ENCODE results near the gene NOPCHAP1. TPM values are rescaled to one million over a fixed set of nuclear protein-coding genes. Genes with fewer than 3 reads are reported as not detected.

The NOPCHAP1 gene
- total and polyA plus RNA-seq, 2 donors (not counting 1 experiment from before 2014, with no cell fraction given), result 3.2 to 21.2 TPM

GRCh38 chr12:105013892-105014291 lies 27.8 kb downstream of the NOPCHAP1 start:
- no peaks in the 10 kb centered on the region for H3K27me3 Mint-ChIP-seq

DNA sequence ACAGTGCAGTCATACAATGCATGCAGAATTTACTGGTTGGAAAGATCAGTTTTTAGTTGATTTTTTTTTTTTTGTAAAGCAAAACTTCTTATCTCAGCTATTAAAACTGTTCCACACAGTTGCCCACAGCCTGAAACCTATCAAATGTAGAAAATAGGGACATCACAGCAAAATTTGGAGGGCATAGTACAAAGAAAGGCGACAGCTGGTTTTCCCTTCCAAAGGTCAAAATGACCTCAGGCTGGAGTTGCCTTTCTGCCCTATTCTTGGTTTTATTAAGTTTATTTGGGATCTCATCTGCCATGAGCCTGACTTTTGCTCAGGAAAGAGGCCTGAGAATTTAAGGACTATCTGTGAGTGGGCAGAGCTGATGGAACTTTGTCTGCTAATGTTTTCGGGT lies 28.5 kb downstream of the NOPCHAP1 start:
- H3K4me1 Mint-ChIP-seq, result no peaks in the 10 kb centered on the region
- H3K4me3 Mint-ChIP-seq, result no peak overlapping the region
- H3K9me3 Mint-ChIP-seq (ENCODE audit: insufficient read depth), result peaks cover 5% of the 10 kb centered on the region
- Histone ChIP-seq H4K20me1 (ENCODE audit: control insufficient read depth, insufficient read depth, low read length, poor library complexity, severe bottlenecking) (no peaks in the 10 kb centered on the region), H3K27me3 (replicated peaks in 1 of 4; ENCODE audit: control extremely low read depth in 1 of 4, control insufficient read depth in 3 of 4, insufficient read depth in 4 of 4, low read length in 3 of 4) (no peaks in the 10 kb centered on the region), H3K9ac (ENCODE audit: low read length) (no peak overlapping the region), H2AFZ (ENCODE audit: insufficient read depth, low read depth, low read length, poor library complexity, severe bottlenecking) (no peak overlapping the region), H3K36me3 (replicated peaks in 1 of 2; ENCODE audit: control extremely low read depth in 1 of 2, control insufficient read depth in 1 of 2, extremely low read depth in 1 of 2, insufficient read depth in 2 of 2, low read length in 1 of 2) (peaks cover 3 to 6% of the 10 kb centered on the region in 2 experiments), H3K4me3 (ENCODE audit: control extremely low read depth in 1 of 5, extremely low read depth in 1 of 5, insufficient read depth in 1 of 5, low read depth in 2 of 5, low read length in 4 of 5) (no peak overlapping the region), H3K79me2 (ENCODE audit: control insufficient read depth, insufficient read depth, low read length) (peaks cover 7% of the 10 kb centered on the region), H3K4me2 (replicated peaks; ENCODE audit: low read depth, low read length, poor library complexity, severe bottlenecking) (no peak overlapping the region), H3K9me3 (ENCODE audit: control extremely low read depth in 1 of 3, control insufficient read depth in 2 of 3, insufficient read depth in 1 of 3, low read length in 2 of 3) (peaks cover 0 to 2% (median 0%) of the 10 kb centered on the region in 3 donors), H3K4me1 (ENCODE audit: control insufficient read depth in 2 of 2, insufficient read depth in 2 of 2, low read length in 2 of 2) (no peaks in the 10 kb centered on the region), H3K27ac (ENCODE audit: low read length in 2 of 2) (no peak overlapping the region)
- TF ChIP-seq CTCF (IDR thresholded peaks at IDR 0.05), result no peak
- TF ChIP-seq EZH2 (IDR thresholded peaks at IDR 0.05; ENCODE audit: borderline replicate concordance, insufficient read depth, low read depth, low read length, poor library complexity, severe bottlenecking), result no peak
- 100% methylated on average over 1 of the region's 2 CpGs for WGBS (ENCODE audit: insufficient coverage)
- DNase-seq (no peak), ATAC-seq (ENCODE audit: low read depth) (no peak)
- intact Hi-C loops (cut with micrococcal nuclease), result no loop called here
- no peak overlapping the region for H3K27ac Mint-ChIP-seq
- no peaks in the 10 kb centered on the region for H3K27me3 Mint-ChIP-seq
- CTCF ChIA-PET, result interaction anchor here (1.3 kb wide), 1 partner anchor 633 kb away, joined by 3 read pairs; no protein-coding TSS in a partner anchor
- POLR2A ChIA-PET, result no interaction called here

More at GRCh38 chr12:105013892-105014291, 27.8 kb downstream of the NOPCHAP1 start:
- peaks cover 0 to 2% (median 0%) of the 10 kb centered on the region in 3 donors for H3K9me3 ChIP-seq (ENCODE audit: control extremely low read depth in 1 of 3, control insufficient read depth in 2 of 3, insufficient read depth in 1 of 3, low read length in 2 of 3)
- ChIA-PET CTCF (no interaction called here), POLR2A (no interaction called here)
- H2AFZ ChIP-seq (ENCODE audit: insufficient read depth, low read depth, low read length, poor library complexity, severe bottlenecking), result no peak overlapping the region
- TF ChIP-seq EZH2 (IDR thresholded peaks at IDR 0.05; ENCODE audit: borderline replicate concordance, insufficient read depth, low read depth, low read length, poor library complexity, severe bottlenecking) (no peak), CTCF (IDR thresholded peaks at IDR 0.05) (no peak)
- no peaks in the 10 kb centered on the region for H3K4me1 Mint-ChIP-seq
- peaks cover 7% of the 10 kb centered on the region for H3K79me2 ChIP-seq (ENCODE audit: control insufficient read depth, insufficient read depth, low read length)
- H3K4me2 ChIP-seq (replicated peaks; ENCODE audit: low read depth, low read length, poor library complexity, severe bottlenecking), result no peak overlapping the region
- H3K4me3 ChIP-seq (ENCODE audit: control extremely low read depth in 1 of 5, extremely low read depth in 1 of 5, insufficient read depth in 1 of 5, low read depth in 2 of 5, low read length in 4 of 5), result no peak overlapping the region
- H3K27ac ChIP-seq (ENCODE audit: low read length in 2 of 2), result no peak overlapping the region
- H3K4me1 ChIP-seq (ENCODE audit: control insufficient read depth in 2 of 2, insufficient read depth in 2 of 2, low read length in 2 of 2), result no peaks in the 10 kb centered on the region
- no peak overlapping the region for H3K27ac Mint-ChIP-seq
- ATAC-seq (ENCODE audit: low read depth) (no peak), DNase-seq (no peak)
- H4K20me1 ChIP-seq (ENCODE audit: control insufficient read depth, insufficient read depth, low read length, poor library complexity, severe bottlenecking), result no peaks in the 10 kb centered on the region
- no peaks in the 10 kb centered on the region for H3K27me3 ChIP-seq (replicated peaks in 1 of 4; ENCODE audit: control extremely low read depth in 1 of 4, control insufficient read depth in 3 of 4, insufficient read depth in 4 of 4, low read length in 3 of 4)
- H3K9ac ChIP-seq (ENCODE audit: low read length), result no peak overlapping the region
- H3K36me3 ChIP-seq (replicated peaks in 1 of 2; ENCODE audit: control extremely low read depth in 1 of 2, control insufficient read depth in 1 of 2, extremely low read depth in 1 of 2, insufficient read depth in 2 of 2, low read length in 1 of 2), result peaks cover 3 to 6% of the 10 kb centered on the region in 2 experiments
- H3K4me3 Mint-ChIP-seq, result no peak overlapping the region
- intact Hi-C loops (cut with micrococcal nuclease), result no loop called here
- H3K9me3 Mint-ChIP-seq (ENCODE audit: insufficient read depth), result peaks cover 5% of the 10 kb centered on the region
- WGBS (ENCODE audit: insufficient coverage), result 99% methylated on average over 8 of the region's 9 CpGs

All from B cell (primary cell).